ENCODE measurements around the gene DSCAML1. TPM values are rescaled to one million over a fixed set of nuclear protein-coding genes. Genes with fewer than 3 reads are reported as not detected.

The DSCAML1 gene
- total RNA-seq, 2 donors from 2014 or later = 0.21 to 0.41 TPM

GRCh38 chr11:117840881-117841550 is 44.0 kb upstream of the DSCAML1 start:
- no peaks in the 10 kb centered on the region for H3K9me3 ChIP-seq
- no peaks in the 10 kb centered on the region for H3K27me3 ChIP-seq (replicated peaks; ENCODE audit: insufficient read depth)
- peak overlapping the region in 1 of 2 donors; percentile 4 for H3K27ac ChIP-seq
- no peaks in the 10 kb centered on the region for H3K4me1 ChIP-seq (ENCODE audit: control insufficient read depth in 1 of 2, low read depth in 2 of 2)
- TF ChIP-seq CTCF (IDR thresholded peaks at IDR 0.05) = no peak
- DNase-seq (ENCODE audit: low spot score) (no peak), ATAC-seq (ENCODE audit: insufficient number of reproducible peaks, low FRiP score, low read depth) (no peak)
- H3K4me3 ChIP-seq = no peak overlapping the region
- H3K36me3 ChIP-seq = no peaks in the 10 kb centered on the region

- H3K9me3 ChIP-seq = no peaks in the 10 kb centered on the region
- no peak overlapping the region for H3K4me3 ChIP-seq
- H3K27ac ChIP-seq = no peak overlapping the region
- no peak for DNase-seq (ENCODE audit: low spot score)
- H3K4me1 ChIP-seq (ENCODE audit: control insufficient read depth in 1 of 2, low read depth in 2 of 2) = no peaks in the 10 kb centered on the region
- no peak for ATAC-seq (ENCODE audit: insufficient number of reproducible peaks, low FRiP score, low read depth)
- no peaks in the 10 kb centered on the region for H3K36me3 ChIP-seq
- H3K27me3 ChIP-seq (replicated peaks; ENCODE audit: insufficient read depth) = no peaks in the 10 kb centered on the region
- TF ChIP-seq CTCF (IDR thresholded peaks at IDR 0.05) = no peak
Observed at GRCh38 chr11:117839936-117840813, 43.2 kb upstream of the DSCAML1 start.

- no peak overlapping the region for H3K4me3 ChIP-seq
- H3K9me3 ChIP-seq = no peaks in the 10 kb centered on the region
- no peak overlapping the region for H3K27ac ChIP-seq
- H3K27me3 ChIP-seq (replicated peaks; ENCODE audit: insufficient read depth) = no peaks in the 10 kb centered on the region
- ATAC-seq (ENCODE audit: insufficient number of reproducible peaks, low FRiP score, low read depth) (no peak), DNase-seq (ENCODE audit: low spot score) (no peak)
- no peaks in the 10 kb centered on the region for H3K4me1 ChIP-seq (ENCODE audit: control insufficient read depth in 1 of 2, low read depth in 2 of 2)
- TF ChIP-seq CTCF (IDR thresholded peaks at IDR 0.05) = no peak
- no peaks in the 10 kb centered on the region for H3K36me3 ChIP-seq
Observed at GRCh38 chr11:117839380-117839881, 42.4 kb upstream of the DSCAML1 start.

- H3K27me3 ChIP-seq (replicated peaks; ENCODE audit: insufficient read depth) = no peaks in the 10 kb centered on the region
- no peaks in the 10 kb centered on the region for H3K9me3 ChIP-seq
- no peaks in the 10 kb centered on the region for H3K4me1 ChIP-seq (ENCODE audit: control insufficient read depth in 1 of 2, low read depth in 2 of 2)
- no peak overlapping the region for H3K27ac ChIP-seq
- H3K4me3 ChIP-seq = no peak overlapping the region
- TF ChIP-seq CTCF (IDR thresholded peaks at IDR 0.05) = no peak
- no peaks in the 10 kb centered on the region for H3K36me3 ChIP-seq
- ATAC-seq (ENCODE audit: insufficient number of reproducible peaks, low FRiP score, low read depth) = no peak
- DNase-seq (ENCODE audit: low spot score) = no peak
Observed at GRCh38 chr11:117838901-117839300, 41.9 kb upstream of the DSCAML1 start.

GRCh38 chr11:117837791-117838190 is 40.8 kb upstream of the DSCAML1 start:
- no peak for TF ChIP-seq CTCF (IDR thresholded peaks at IDR 0.05)
- H3K27ac ChIP-seq = no peak overlapping the region
- no peaks in the 10 kb centered on the region for H3K4me1 ChIP-seq (ENCODE audit: control insufficient read depth in 1 of 2, low read depth in 2 of 2)
- no peaks in the 10 kb centered on the region for H3K27me3 ChIP-seq (replicated peaks; ENCODE audit: insufficient read depth)
- ATAC-seq (ENCODE audit: insufficient number of reproducible peaks, low FRiP score, low read depth) (no peak), DNase-seq (ENCODE audit: low spot score) (no peak)
- H3K36me3 ChIP-seq = no peaks in the 10 kb centered on the region
- H3K9me3 ChIP-seq = no peaks in the 10 kb centered on the region
- no peak overlapping the region for H3K4me3 ChIP-seq

All from thoracic aorta (tissue), 2 donors.